ENCODE measurements around the gene GAMT. TPM values are rescaled to one million over a fixed set of nuclear protein-coding genes. Genes with fewer than 3 reads are reported as not detected.
A peak's percentile ranks its signal among the peaks of the same experiment; 100 is the strongest.

The GAMT gene
- total and polyA plus RNA-seq, 2 donors = 10.3 to 18.5 TPM

DNA sequence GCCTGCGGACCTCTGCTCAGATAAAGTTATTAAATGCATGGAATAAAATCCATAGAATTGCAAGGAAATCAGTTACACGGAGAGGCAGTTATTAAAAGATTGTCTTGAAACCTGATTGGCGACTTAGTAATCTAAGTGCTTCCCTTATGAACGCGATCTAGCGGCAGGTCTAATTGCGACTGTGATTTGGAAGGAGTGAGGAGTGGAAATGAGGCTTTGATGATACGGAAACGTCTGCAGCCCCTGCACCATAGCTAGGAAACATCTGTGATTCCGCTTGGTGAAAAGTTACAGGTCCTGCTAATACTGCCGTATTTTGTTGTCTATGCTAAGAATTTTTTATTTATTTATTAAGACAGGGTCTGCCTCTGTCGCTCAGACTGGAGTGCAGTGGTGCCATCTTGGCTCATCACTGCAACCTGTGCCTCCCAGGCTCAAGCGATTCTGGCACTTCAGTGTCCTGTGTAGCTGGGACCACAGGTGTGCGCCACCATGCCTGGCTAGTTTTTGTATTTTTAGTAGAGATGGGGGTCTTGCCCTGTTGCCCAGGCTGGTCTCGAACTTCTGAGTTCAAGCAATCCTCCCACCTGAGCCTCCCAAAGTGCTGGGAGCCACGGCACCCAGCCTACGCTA, 16.7 kb downstream of the GAMT start:
- Histone ChIP-seq H3K36me3 (ENCODE audit: insufficient read depth) (no peaks in the 10 kb centered on the region), H3K4me3 (ENCODE audit: low read depth, low read length) (peak overlapping the region; percentile 75), H3K4me1 (ENCODE audit: insufficient read depth) (no peaks in the 10 kb centered on the region), H3K27ac (ENCODE audit: low read depth) (no peak overlapping the region)
- no peak for DNase-seq (ENCODE audit: extremely low spot score)
- 34% methylated on average over 17 of the region's 17 CpGs for WGBS

DNA sequence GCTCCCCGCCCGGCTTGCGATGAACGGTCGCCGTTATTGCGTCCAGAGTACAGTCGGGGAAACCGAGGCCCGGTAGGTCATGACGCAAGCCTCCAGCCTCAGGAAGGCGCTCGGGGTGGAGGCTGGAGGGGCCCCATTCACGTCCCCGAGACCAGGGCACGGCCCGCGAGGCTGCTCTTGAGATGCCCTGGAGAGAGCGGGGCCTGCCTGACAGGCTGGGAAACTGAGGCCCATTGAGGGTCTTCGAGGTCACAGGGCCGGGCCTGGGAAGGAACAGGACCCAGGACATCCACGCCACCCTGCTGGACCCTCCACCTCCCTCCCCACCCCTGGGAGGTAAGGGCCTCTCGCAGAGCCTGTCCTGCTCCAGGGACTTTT, 17.3 kb downstream of the GAMT start:
- H3K27ac ChIP-seq (ENCODE audit: low read depth) = peak overlapping the region; percentile 72
- H3K4me1 ChIP-seq (ENCODE audit: insufficient read depth) = no peaks in the 10 kb centered on the region
- DNase-seq (ENCODE audit: extremely low spot score) = no peak
- H3K36me3 ChIP-seq (ENCODE audit: insufficient read depth) = no peaks in the 10 kb centered on the region
- H3K4me3 ChIP-seq (ENCODE audit: low read depth, low read length) = peak overlapping the region; percentile 75
- under 1% methylated on average over 23 of the region's 23 CpGs for WGBS

DNA sequence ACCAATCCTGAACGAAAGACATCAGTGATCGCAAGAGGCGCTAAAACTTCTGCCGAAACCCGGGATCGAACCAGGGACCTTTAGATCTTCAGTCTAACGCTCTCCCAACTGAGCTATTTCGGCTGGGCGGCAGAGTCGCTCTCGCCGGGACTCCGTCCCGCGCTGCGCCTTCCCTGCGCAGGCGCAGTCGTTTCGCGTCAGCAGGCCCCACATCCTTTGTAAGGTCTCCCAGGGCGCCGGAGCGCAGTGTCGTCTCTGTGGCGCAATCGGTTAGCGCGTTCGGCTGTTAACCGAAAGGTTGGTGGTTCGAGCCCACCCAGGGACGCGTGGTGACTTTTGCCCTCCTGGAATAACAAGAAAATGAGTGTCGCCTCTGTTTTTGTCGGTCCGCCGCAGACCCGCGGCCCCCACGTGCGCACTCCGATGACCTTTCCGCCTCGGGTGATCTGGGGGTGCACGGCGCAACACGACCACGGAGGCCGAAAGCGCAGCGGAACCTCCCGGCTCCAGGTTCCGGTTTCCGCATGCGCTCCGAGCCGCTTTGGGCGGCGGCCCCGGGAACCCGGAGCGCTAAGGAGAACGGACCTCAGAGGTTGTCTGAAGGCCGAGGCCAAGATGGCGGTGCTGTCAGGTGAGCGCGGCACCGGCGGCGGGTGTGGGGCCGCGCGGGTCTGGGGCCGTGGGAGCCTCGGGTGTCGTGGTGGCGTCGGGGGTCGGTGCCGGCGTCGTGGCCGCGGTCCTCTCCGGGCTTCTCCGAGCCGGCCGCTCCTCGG, 17.8 kb downstream of the GAMT start, which contains the start of gene NDUFS7:
NDUFS7 (plus strand) TSS at position 596 of the 773 bp plus-strand sequence; CDS start at position 616, 20 bp downstream.
- Histone ChIP-seq H3K4me1 (ENCODE audit: insufficient read depth) (no peaks in the 10 kb centered on the region), H3K36me3 (ENCODE audit: insufficient read depth) (no peaks in the 10 kb centered on the region), H3K4me3 (ENCODE audit: low read depth, low read length) (peak within 1 kb of the TSS; percentile 75), H3K27ac (ENCODE audit: low read depth) (peak within 1 kb of the TSS; percentile 78)
- WGBS = under 1% methylated on average over 90 of the region's 90 CpGs
- peak; percentile 71 for DNase-seq (ENCODE audit: extremely low spot score)

DNA sequence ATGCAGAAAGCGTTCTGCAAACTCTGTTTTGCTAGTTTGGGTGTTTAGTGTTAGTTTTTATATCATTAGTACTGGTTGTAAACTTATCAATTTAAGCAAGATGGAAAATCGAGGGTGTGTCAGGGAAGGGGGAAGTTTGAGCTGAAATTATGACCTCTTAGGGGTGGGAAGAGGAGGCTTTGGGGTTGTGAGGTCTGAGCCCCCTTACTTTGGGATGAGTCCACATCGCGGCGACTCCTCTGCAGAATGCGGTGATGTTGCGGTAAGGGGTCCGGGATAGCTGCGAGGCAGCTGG, 18.4 kb downstream of the GAMT start:
- DNase-seq (ENCODE audit: extremely low spot score) = no peak
- WGBS = 18% methylated on average over 9 of the region's 9 CpGs
- Histone ChIP-seq H3K4me1 (ENCODE audit: insufficient read depth) (no peaks in the 10 kb centered on the region), H3K27ac (ENCODE audit: low read depth) (no peak overlapping the region), H3K4me3 (ENCODE audit: low read depth, low read length) (no peak overlapping the region), H3K36me3 (ENCODE audit: insufficient read depth) (no peaks in the 10 kb centered on the region)

DNA sequence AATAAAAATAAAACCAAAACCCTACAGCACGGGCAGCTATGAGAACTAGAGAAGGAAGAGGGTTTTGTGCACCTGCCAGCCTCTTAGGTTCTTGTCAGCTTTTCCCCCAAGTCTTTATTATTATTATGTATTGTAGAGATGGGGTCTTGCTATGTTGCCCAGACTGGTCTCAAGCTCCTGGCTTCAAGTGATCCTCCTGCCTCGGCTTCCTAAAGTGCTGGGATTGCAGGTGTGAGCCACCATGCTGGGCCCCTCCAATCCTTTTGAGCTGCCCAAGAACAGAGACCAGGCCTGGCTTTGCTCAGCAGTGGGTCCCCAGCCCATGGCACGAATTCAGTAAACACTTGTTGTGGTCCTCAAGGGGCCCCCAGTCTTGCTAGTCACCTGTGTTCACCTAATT, 19.1 kb downstream of the GAMT start:
- no peak for DNase-seq (ENCODE audit: extremely low spot score)
- H3K27ac ChIP-seq (ENCODE audit: low read depth) = no peak overlapping the region
- H3K36me3 ChIP-seq (ENCODE audit: insufficient read depth) = no peaks in the 10 kb centered on the region
- 82% methylated on average over 3 of the region's 3 CpGs for WGBS
- H3K4me3 ChIP-seq (ENCODE audit: low read depth, low read length) = no peak overlapping the region
- no peaks in the 10 kb centered on the region for H3K4me1 ChIP-seq (ENCODE audit: insufficient read depth)

DNA sequence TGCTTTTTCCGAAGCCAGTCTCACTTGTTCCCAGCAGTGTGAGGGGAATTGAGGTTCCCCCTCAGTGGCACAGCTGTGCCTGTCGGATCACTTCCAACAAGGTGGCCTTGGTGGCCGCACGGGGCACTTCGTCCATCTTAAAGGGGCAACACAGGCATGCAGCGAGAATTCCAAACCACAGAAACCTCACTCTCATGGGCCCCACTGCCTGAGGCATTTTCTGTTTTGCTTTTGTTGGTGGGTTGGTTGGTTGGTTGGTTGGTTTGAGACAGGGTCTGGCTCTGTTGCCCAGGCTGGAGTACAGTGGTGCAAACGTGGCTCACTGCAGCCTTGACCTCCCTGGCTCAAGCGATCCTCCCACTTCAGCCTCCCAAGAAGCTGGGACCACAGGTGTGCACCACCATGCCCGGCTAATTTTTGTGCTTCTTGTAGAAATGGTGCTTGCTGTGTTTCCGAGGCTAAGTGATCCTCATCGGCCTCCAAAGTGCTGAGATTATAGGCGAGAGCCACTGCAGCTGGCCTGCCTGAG, 21.3 kb downstream of the GAMT start:
- no peak for DNase-seq (ENCODE audit: extremely low spot score)
- 78% methylated on average over 12 of the region's 12 CpGs for WGBS
- no peak overlapping the region for H3K4me3 ChIP-seq (ENCODE audit: low read depth, low read length)
- no peaks in the 10 kb centered on the region for H3K4me1 ChIP-seq (ENCODE audit: insufficient read depth)
- H3K36me3 ChIP-seq (ENCODE audit: insufficient read depth) = no peaks in the 10 kb centered on the region
- no peak overlapping the region for H3K27ac ChIP-seq (ENCODE audit: low read depth)

DNA sequence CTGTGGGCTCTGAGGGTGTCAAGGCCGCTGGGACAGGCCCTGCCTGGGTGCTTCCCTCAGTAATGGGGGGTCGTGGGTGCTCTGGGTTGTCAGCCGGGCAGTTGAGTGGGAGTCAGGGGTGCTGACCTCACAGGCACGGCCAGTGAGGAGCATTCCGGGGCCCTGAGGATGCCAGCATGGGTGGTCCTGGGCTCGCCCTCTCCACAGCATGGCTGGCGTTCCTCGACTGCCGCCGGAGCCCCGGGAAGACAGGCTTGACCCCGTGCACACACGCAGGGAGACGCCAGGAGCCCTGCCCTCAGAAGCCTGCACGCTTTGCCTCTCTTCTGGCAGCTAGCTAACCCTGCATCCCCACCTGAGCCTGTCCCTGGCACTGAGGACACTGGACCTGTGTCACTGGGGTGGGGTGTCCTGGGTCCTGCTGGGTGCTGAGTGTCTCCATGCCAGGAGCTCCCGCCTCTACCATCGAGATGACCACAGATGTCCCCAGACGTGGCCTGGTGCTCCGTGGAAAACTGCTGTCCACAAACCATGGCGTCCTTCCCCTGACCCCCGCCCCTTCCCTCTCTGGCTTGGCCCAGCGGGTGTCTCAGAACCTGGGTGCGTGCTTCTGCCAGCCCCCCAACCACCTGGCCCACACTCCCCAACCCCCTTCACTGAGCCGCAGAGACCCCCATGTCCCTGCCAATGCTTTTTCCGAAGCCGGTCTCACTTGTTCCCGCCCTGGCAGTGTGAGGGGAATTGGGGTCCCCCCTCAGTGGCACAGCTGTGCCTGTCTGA, 22.0 kb downstream of the GAMT start:
- Histone ChIP-seq H3K36me3 (ENCODE audit: insufficient read depth) (no peaks in the 10 kb centered on the region), H3K4me3 (ENCODE audit: low read depth, low read length) (no peak overlapping the region), H3K27ac (ENCODE audit: low read depth) (no peak overlapping the region), H3K4me1 (ENCODE audit: insufficient read depth) (no peaks in the 10 kb centered on the region)
- 80% methylated on average over 27 of the region's 27 CpGs for WGBS
- DNase-seq (ENCODE audit: extremely low spot score) = no peak

DNA sequence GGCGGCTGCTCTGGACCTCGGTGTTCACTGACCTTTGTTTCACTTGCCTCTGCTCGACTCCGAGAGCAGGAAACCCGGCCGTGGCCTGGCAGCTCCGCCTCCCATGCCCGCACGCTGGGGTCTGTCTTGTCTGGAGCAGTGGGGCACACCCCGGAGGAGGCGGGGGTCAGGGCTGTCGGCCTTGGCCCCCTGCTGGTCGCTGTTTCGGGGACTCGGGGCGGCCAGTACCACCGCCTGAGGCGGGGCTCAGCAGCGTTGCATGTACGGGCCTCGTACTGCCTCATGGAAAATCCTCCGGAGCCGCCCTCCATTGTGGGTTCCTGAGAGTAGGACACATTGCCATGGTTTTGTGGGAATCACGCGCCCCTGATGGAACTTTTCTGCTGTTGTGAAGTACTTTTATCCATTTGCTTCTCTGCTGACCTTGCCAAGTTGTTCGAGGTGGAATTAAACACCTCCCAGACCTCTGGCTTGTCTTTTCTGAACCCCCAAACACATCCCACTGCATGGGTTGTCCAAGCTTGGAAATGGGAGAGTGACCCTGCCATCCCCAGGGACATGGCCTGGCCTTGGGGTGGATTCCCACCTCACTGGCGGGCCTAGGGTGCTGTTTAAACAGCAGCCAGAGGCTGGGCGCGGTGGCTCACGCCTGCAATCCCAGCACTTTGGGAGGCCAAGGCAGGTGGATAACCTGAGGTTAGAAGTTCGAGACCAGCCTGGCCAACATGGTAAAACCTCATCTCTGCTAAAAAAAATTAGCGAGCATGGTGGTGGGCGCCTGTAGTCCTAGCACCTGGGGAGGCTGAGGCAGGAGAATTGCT, 23.2 kb downstream of the GAMT start:
- H3K4me3 ChIP-seq (ENCODE audit: low read depth, low read length) = no peak overlapping the region
- no peaks in the 10 kb centered on the region for H3K36me3 ChIP-seq (ENCODE audit: insufficient read depth)
- WGBS = 86% methylated on average over 33 of the region's 33 CpGs
- no peak for DNase-seq (ENCODE audit: extremely low spot score)
- H3K27ac ChIP-seq (ENCODE audit: low read depth) = no peak overlapping the region
- H3K4me1 ChIP-seq (ENCODE audit: insufficient read depth) = no peaks in the 10 kb centered on the region

DNA sequence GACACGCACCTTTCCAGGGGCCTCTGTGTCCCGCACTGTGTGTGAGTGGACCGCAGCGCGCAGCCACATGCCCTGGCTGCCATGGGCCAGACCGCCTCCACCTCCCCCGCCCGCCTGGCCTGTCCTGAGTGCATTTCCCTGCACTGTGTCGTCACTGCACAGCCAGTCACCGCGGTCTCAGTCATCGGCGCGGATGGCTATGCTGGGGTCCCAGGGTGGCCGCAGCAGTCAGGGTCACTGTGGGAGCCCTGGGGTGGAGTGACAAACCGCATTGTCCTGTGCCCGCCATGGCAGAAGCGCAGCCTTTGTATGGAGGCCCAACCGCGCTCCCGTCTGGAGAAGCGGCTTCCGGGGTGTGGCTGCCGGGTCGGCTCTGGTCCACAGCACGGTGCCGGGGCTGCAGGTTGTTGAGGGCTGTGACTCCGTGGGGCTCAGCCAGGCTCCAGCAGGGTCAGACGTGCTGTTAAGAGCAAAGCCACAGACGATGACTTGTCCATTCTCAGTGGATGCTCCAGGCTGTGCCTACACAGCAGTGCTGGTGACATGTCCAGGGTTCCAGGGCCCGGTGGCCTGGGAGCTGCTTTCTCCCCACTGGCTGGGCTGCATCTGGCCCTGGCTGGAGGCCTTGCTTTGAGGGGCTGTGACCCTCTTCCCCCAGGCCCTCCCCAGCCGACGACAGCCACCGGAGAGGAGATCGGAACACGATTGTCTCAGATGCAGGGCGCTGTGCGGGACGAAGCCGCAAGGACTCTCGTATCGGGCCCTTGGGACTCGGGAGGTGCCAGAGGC, 24.0 kb downstream of the GAMT start:
- H3K4me1 ChIP-seq (ENCODE audit: insufficient read depth) = no peaks in the 10 kb centered on the region
- no peak overlapping the region for H3K27ac ChIP-seq (ENCODE audit: low read depth)
- no peak for DNase-seq (ENCODE audit: extremely low spot score)
- H3K4me3 ChIP-seq (ENCODE audit: low read depth, low read length) = no peak overlapping the region
- peaks cover 3% of the 10 kb centered on the region for H3K36me3 ChIP-seq (ENCODE audit: insufficient read depth)
- 96% methylated on average over 43 of the region's 43 CpGs for WGBS

DNA sequence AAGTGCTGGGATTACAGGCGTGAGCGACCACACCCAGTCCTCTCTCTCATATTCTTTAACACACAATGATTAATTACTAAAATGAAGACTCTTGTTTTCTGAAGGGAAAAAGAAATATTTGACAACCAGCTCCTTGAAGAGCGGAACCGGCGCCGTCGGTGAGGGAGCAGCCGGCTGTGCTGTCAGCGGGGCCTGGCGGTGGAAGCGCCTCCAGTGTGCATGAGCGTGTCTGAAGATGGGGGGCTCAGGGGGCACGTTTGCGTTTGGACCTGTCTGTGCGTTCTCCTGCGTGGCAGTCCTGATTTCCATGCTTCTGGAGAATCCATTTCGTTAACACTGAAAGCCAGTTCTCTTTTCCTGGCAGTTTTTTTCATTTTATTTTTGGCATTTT, 24.9 kb downstream of the GAMT start:
- no peak for DNase-seq (ENCODE audit: extremely low spot score)
- WGBS = 95% methylated on average over 17 of the region's 17 CpGs

DNA sequence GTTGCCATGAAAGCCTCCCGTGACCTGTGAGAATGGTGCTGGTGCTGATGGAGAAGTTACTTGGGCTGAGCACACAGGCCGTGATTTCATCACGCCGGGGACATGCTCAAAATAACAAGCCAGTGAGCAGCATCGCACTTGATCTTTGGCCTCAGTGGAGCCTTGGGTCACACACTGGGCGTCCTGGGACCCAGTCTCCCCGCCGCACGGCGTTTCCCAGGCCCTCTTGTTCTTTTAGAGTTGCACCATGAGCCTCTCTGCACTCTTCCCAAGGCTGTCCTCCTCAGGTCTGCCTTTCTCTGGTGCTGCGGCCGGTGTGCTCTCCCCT, 27.1 kb downstream of the GAMT start:
- WGBS = 75% methylated on average over 12 of the region's 12 CpGs
- H3K4me3 ChIP-seq (ENCODE audit: low read depth, low read length) = no peak overlapping the region
- H3K27ac ChIP-seq (ENCODE audit: low read depth) = peak overlapping the region; percentile 26
- no peak for DNase-seq (ENCODE audit: extremely low spot score)
- no peaks in the 10 kb centered on the region for H3K4me1 ChIP-seq (ENCODE audit: insufficient read depth)
- peaks cover 3% of the 10 kb centered on the region for H3K36me3 ChIP-seq (ENCODE audit: insufficient read depth)

More for the DNA sequence above, 24.9 kb downstream of the GAMT start:
- Histone ChIP-seq H3K27ac (ENCODE audit: low read depth) (no peak overlapping the region), H3K4me1 (ENCODE audit: insufficient read depth) (no peaks in the 10 kb centered on the region), H3K4me3 (ENCODE audit: low read depth, low read length) (no peak overlapping the region), H3K36me3 (ENCODE audit: insufficient read depth) (peaks cover 3% of the 10 kb centered on the region)

DNA sequence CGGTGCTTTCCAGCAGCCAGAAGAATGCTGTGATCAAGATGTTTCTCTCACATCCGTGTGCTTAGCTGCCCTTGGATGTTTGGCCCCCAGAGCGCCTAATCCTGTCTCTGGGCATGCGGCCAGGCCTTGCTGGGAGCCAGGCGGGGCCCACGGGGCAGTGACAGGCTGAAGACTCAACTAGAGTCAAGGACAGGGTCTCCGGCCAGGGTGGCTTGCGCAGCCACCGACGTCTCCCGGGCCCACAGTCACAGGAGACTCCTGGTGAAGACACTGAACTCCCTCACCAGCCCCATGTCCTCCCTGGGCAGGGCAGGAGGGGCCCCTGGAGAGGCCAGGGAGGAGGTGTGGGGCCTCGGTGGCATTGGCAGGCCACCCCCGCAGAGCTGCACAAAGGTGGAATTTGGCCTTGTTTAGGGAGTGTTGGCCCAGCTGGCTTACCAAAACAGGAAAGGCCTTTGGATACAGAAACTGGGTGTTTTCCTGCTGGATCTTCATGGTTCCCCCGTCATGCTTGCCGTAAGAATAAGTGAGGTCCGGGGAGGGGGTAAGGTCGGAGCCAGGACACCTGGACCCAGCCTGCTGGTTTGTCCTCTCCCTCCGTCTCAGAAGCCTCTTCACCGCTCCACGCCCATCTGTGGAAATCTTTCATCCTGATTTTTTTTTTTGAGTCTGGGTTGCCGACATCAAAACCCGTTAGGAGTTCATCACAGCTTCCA, 27.6 kb downstream of the GAMT start:
- Histone ChIP-seq H3K4me1 (ENCODE audit: insufficient read depth) (no peaks in the 10 kb centered on the region), H3K27ac (ENCODE audit: low read depth) (peak overlapping the region; percentile 63), H3K36me3 (ENCODE audit: insufficient read depth) (peaks cover 3% of the 10 kb centered on the region), H3K4me3 (ENCODE audit: low read depth, low read length) (no peak overlapping the region)
- DNase-seq (ENCODE audit: extremely low spot score) = no peak
- 47% methylated on average over 22 of the region's 22 CpGs for WGBS
